NCI-H446 (cell line): ENCODE results near the gene CNTNAP3.
"Not testable (repeated sequence)": the region's sequence is repeated elsewhere in the genome, so short reads cannot be mapped to it uniquely, and the experiment has no call there.

Experiments
- DNase-seq, 2 experiments: peaks; one replicate each; lab custom pipeline; 2025; lab: John Stamatoyannopoulos, UW

Gene CNTNAP3

GRCh38 chr9:39287980-39288379, at the start of gene CNTNAP3:
Gene CNTNAP3, minus strand, starts transcription at chr9:39288167. Its CDS starts 103 bp downstream, at chr9:39288064.
- not testable (repeated sequence) for DNase-seq

GRCh38 chr9:39279995-39280394, 8.0 kb downstream of the CNTNAP3 start:
- not testable (repeated sequence) for DNase-seq

- DNase-seq: not testable (repeated sequence)
These were observed 45.5 kb downstream of the CNTNAP3 start for GRCh38 chr9:39242513-39242912.

GRCh38 chr9:39232130-39232991, 55.6 kb downstream of the CNTNAP3 start:
- DNase-seq: not testable (repeated sequence)

GRCh38 chr9:39215976-39216375, 72.0 kb downstream of the CNTNAP3 start:
- DNase-seq: not testable (repeated sequence)

GRCh38 chr9:39209773-39210172, 78.2 kb downstream of the CNTNAP3 start:
- DNase-seq: not testable (repeated sequence)

GRCh38 chr9:39206643-39207042, 81.3 kb downstream of the CNTNAP3 start:
- not testable (repeated sequence) for DNase-seq

- not testable (repeated sequence) for DNase-seq
These were observed 82.1 kb downstream of the CNTNAP3 start for GRCh38 chr9:39205842-39206241.

GRCh38 chr9:39200412-39200811, 87.6 kb downstream of the CNTNAP3 start:
- DNase-seq: not testable (repeated sequence)

- not testable (repeated sequence) for DNase-seq
These were observed 89.8 kb downstream of the CNTNAP3 start for GRCh38 chr9:39198000-39198709.

- not testable (repeated sequence) for DNase-seq
These were observed 116.6 kb downstream of the CNTNAP3 start for GRCh38 chr9:39171370-39171769.

- not testable (repeated sequence) for DNase-seq
These were observed 130.3 kb downstream of the CNTNAP3 start for GRCh38 chr9:39157714-39158113.

GRCh38 chr9:39132826-39133552, 155.0 kb downstream of the CNTNAP3 start:
- DNase-seq: not testable (repeated sequence)

- DNase-seq: not testable (repeated sequence)
These were observed 166.6 kb downstream of the CNTNAP3 start for GRCh38 chr9:39121401-39121800.

GRCh38 chr9:39111746-39112145, 176.2 kb downstream of the CNTNAP3 start:
- DNase-seq: not testable (repeated sequence)

GRCh38 chr9:39108145-39108544, 179.8 kb downstream of the CNTNAP3 start:
- no peak for DNase-seq

GRCh38 chr9:39097208-39097607, 190.8 kb downstream of the CNTNAP3 start:
- not testable (repeated sequence) for DNase-seq

- DNase-seq: not testable (repeated sequence)
These were observed 202.7 kb downstream of the CNTNAP3 start for GRCh38 chr9:39085311-39085710.

GRCh38 chr9:39082574-39082973, 205.4 kb downstream of the CNTNAP3 start:
- not testable (repeated sequence) for DNase-seq

- DNase-seq: not testable (repeated sequence)
These were observed 207.9 kb downstream of the CNTNAP3 start for GRCh38 chr9:39080081-39080480.

GRCh38 chr9:39078621-39079256, 209.2 kb downstream of the CNTNAP3 start:
- not testable (repeated sequence) for DNase-seq
